SK-N-DZ (cell line): Measurements from ENCODE around the gene RPUSD1. TPM values are rescaled to one million over a fixed set of nuclear protein-coding genes. Genes with fewer than 3 reads are reported as not detected.
"Not testable (repeated sequence)": the region's sequence is repeated elsewhere in the genome, so short reads cannot be mapped to it uniquely, and the experiment has no call there.

Experiments
- DNase-seq: peaks from one replicate; pipeline ENCODE4 v3.0.0-alpha.2; 2015; ENCODE audit warnings: low spot score
- polyA plus RNA-seq, 2 experiments: library from polyadenylated mRNA; depleted of rRNA; stranded (reverse); fragments of >200 nt; gene quantifications; 2 replicates each; pipeline ENCODE4 v1.2.3, GENCODE V29; 2014

RPUSD1 gene
- polyA plus RNA-seq (2014; cell fraction: cytosol; rRNA removed): 45.2 and 48.0 TPM in 2 replicates
- 80.5 and 93.6 TPM in 2 replicates for polyA plus RNA-seq (2014; cell fraction: nucleus; rRNA removed)

- DNase-seq: no peak
Observed at GRCh38 chr16:787978-788398, at the start of gene RPUSD1. Gene RPUSD1 (minus strand): TSS chr16:788381. CDS start chr16:787737, 644 bp downstream.

GRCh38 chr16:836822-837221, 48.6 kb upstream of the RPUSD1 start:
- DNase-seq: not testable (repeated sequence)

DNA sequence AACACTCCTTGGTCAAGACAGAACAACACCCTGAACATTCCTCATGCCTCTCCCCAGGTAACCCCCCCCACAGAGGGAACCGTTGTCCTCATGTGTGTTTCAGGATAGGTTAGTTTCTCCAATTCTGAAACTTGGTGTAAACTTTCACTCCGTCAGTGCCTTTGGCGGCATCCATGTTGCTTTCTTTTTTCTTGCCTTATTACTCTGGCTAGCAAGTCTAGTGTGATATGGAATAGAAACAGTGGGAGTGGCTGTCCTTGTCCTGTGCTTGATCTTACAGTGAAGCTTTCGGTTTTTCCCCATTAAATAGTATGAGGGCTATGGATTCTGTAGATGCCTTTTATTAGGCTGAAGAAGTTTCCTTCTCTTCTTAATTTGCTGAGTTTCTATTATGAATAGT, 48.0 kb upstream of the RPUSD1 start:
- no peak for DNase-seq

DNA sequence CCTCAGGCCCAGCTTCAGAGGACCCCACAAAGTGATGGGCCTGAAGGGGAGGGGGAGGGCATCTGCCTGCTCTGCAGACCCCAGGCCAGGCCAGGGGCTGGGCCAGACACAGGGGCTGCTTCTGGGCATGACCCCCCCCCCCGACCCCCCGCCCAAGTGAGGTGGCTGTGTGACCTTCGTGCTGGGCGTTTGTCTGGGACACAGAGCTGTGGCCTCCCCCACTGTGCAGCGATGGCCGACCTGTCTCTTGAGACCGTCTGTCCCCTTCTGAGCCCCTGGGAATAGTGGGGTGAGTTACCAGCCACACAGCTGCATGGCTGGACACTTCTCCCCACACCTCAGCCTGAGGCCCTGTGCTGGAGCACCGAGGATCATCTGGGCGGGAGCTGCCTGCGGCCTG, 47.2 kb upstream of the RPUSD1 start:
- DNase-seq: no peak

DNA sequence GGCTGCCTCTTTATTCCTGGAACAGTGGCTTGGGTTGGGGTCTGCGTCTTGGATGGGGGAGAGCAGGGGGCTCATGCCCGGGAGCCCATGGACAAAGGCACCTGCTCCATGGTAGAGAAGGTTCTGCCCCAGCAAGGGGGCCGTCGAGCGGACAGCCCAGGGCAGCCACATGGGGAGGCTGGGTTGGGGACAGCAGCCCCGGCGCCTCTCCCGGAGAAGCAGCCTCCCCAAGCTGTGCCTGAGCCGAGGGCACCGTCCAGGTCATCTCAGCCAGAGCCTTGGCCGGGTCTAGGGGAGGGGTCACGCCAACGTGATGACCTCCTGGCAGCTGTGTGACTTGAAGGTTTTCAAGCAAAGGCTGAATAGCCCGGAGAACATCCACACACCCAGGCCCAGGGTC, 45.2 kb upstream of the RPUSD1 start:
- DNase-seq: no peak

DNA sequence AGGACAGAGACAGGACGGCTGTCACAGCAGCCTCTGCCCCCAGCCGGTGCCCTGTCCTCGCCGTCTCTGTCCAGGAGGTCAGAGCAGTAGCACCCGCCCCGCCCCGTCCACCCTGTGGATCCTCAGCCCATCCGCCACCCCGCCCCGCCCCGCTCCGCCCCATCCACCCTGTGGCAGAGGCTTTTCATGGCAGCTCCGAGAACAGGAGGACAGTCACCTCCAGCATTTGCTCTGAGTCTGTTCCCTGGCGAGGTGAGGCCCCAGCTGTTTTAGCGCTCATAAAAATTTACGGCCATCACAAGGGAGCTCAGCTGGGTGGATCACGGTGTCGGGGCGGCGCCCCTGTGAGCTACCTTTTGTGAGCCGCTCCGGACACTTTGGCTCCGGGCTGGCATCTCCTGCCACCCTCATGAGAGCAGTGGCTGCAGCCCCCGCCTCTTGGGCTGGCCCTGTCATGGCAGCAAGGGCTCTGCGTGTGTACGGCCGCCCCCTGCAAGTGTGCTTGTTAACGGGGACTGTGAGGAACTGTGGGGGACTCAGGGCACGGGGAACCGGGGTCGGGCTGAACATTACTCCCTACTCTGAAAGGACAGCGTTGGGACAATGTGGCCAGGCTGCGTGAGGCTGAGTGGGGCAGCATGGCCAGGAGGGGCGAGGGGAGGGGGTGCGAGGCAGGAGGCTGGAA, 44.6 kb upstream of the RPUSD1 start:
- no peak for DNase-seq

GRCh38 chr16:831571-832413, 43.6 kb upstream of the RPUSD1 start:
- no peak for DNase-seq

- no peak for DNase-seq
Observed at GRCh38 chr16:830871-831570, 42.8 kb upstream of the RPUSD1 start.

DNA sequence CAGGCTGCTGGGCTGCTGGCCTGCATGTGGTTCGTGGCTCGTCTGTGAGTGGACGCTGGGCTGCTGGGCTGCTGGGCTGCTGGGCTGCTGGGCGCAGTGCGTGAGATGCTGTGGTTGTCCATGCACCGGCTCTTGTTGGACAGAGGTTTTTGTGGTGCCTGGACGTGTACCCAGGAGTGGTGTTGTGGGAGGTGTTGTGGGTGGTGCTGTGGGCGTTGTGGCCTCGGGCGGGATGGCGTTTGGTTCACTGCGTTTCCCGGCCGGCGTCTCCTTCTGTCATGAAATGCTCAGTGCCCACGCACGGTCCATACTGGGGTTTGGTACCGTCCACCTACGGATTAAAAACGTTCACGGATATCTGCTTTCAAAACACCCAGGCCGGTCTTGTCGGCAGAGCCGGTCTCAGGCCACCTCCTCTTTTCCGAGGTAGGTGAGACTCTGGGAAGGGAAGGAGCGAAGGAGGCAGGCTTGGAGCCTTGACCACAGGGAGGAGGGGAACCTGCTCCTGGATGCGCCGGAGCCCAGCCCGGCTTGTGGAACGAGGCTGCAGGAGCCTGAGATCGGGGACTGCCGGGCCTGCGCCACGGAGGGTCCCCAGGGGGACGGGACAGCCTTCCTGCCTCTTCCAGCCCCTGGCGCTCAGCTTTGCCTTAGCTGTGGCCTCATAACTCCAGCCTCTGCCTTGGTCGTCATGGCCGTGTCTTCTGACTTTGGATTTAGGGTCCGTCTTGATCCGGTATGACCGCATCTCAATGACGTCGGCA, 42.1 kb upstream of the RPUSD1 start:
- no peak for DNase-seq

DNA sequence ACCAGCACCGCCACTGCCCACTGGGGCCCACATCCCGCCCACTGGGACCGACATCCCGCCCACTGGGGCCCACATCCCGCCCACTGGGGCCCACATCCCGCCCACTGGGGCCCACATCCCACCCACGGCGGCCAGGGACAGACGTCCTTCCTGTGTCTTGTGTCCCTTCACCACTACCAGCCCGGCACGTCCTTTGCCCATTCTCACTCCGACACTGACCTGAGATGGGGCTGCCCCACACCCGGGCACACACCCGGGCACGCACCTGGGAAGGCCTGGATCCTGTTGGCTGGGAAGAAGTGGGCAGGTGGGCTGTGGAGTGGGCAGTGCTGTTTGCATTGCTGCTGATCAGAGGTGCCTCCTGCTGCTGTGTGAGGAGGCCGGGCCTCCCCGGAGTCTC, 40.7 kb upstream of the RPUSD1 start:
- no peak for DNase-seq

DNA sequence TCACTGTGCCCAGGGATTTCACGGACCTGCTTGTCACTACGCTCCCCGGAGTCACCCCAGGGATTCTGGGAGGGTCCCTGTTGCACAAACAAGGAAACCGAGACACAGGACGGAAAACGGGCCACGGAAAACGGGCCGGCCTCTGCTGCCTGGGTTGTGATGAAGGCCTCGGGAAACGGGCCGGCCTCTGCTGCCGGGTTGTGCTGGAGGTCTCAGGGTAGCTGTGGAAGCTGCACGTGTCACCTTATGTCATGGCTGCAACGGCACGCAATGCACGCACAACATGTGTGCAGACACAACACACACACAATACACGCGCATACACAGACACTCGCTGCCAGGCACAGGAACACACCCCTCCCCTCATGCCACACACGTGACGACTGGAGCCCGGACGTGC, 39.3 kb upstream of the RPUSD1 start:
- DNase-seq: no peak

GRCh38 chr16:825341-826061, 37.3 kb upstream of the RPUSD1 start:
- no peak for DNase-seq

GRCh38 chr16:824601-825000, 36.4 kb upstream of the RPUSD1 start:
- no peak for DNase-seq

DNA sequence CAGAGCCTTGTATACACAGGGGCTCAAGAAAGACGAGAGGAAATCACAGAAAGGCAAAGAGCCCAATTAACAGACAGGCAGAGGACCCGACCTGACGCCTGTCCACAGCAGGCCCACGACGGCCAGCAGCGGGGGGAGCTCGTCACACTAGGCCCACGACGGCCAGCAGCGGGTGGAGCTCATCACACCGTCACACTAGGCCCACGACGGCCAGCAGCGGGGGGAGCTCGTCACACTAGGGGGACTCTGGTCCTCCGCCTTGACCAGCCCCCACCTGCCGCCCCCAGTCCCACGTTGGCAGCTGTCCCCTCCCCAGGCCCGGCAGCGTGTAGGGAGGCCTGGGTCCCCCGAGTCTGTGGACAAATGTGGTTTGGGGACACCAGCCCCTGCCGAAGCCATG, 36.0 kb upstream of the RPUSD1 start:
- DNase-seq: no peak

DNA sequence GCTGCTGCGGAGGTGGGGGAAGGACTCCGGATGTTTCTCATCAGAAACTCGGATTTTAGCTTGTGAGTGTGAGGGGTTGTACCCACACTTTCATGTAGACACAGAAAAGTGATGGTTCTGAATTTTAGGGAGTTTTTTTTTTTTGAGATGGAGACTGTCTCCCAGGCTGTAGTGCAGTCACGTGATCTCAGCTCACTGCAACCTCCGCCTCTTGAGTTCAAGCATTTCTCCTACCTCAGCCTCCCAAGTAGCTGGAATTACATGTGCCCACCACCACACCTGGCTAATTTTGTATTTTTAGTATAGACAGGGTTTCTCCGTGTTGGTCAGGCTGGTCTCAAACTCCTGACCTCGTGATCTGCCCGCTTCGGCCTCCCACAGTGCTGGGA, 34.7 kb upstream of the RPUSD1 start:
- DNase-seq: no peak

- DNase-seq: no peak
Observed at GRCh38 chr16:822174-822908, 34.2 kb upstream of the RPUSD1 start.

- DNase-seq: no peak
Observed at GRCh38 chr16:821751-822150, 33.6 kb upstream of the RPUSD1 start.

GRCh38 chr16:820748-821147, 32.6 kb upstream of the RPUSD1 start:
- DNase-seq: no peak

DNA sequence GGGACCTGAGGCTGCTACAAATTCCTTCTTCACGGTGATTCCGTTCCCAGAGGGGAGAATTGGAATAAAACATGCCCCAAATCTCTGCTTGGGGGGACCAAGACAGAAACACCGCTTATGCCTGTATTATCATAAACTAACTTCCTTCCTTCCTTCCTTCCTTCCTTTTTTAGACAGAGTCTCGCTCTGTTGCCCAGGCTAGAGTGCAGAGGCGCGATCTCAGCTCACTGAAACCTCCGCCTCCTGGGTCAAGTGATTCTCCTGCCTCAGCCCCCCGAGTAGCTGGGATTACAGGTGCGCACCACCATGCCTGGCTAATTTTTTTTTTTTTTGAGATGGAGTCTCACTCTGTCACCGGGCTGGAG, 31.8 kb upstream of the RPUSD1 start:
- DNase-seq: not testable (repeated sequence)

DNA sequence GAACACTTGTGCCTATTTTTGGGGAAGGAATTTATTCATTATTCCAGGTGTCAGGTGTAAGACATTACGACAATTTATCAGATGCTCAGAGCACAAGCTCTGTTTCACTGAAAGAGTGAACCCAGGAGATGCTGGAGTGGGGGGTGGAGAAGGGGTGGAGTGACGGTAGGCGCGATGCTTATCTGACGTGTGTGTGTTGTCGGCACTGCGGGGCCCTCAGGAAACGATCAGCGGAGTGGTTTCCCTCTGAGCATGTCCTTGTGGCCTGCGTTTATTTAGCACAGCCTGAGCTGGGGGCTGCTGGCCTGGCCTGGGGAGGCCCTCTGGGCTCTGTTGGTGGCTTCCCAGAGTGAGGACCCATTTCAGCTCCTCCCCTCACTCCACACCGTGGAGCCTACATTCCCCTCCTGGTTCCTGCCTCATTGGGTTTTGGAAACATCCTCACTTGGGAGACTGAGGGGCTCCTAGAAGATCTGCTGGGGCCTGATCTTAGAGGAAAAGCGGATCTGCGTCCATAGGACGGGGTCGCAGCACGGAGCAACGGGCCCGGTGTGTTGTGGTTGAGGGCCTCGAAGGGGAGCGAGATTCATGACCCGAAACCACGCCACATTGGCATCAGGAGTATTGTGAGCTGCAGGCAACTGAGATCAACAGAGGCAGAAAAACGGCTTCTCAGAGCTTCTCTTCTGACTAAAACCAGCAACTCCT, 31.3 kb upstream of the RPUSD1 start:
- no peak for DNase-seq
